Measurements from ENCODE around the gene ADAM8.

ADAM8 gene

GRCh38 chr10:133309100-133309719, 32.5 kb upstream of the ADAM8 start:
- DNase-seq (ENCODE audit: low spot score) (peak; percentile 91), FAIRE-seq (no peak)

- peak; percentile 81 for FAIRE-seq
These were observed 31.9 kb upstream of the ADAM8 start, which contains the start of the genes TUBGCP2 and ZNF511 for GRCh38 chr10:133308421-133309099. Gene TUBGCP2 (minus strand): TSS chr10:133308872. CDS start chr10:133302941, 5,931 bp downstream. Gene ZNF511 (plus strand): TSS chr10:133308914. CDS start chr10:133308944, 30 bp downstream.

GRCh38 chr10:133307776-133308420, 31.2 kb upstream of the ADAM8 start:
- DNase-seq (ENCODE audit: low spot score), result peak; percentile 53
- no peak for FAIRE-seq

More at GRCh38 chr10:133308421-133309099, 31.9 kb upstream of the ADAM8 start, which contains the start of the genes TUBGCP2 and ZNF511:
- peak; percentile 87 for DNase-seq (ENCODE audit: low spot score)

- FAIRE-seq (no peak), DNase-seq (ENCODE audit: low spot score) (no peak)
These were observed 30.3 kb upstream of the ADAM8 start for GRCh38 chr10:133306941-133307379.

GRCh38 chr10:133306097-133306476, 29.4 kb upstream of the ADAM8 start:
- no peak for FAIRE-seq
- no peak for DNase-seq (ENCODE audit: low spot score)

- no peak for DNase-seq (ENCODE audit: low spot score)
- FAIRE-seq, result no peak
These were observed 26.5 kb upstream of the ADAM8 start for GRCh38 chr10:133303206-133303605.

- DNase-seq (ENCODE audit: low spot score) (no peak), FAIRE-seq (no peak)
These were observed 25.6 kb upstream of the ADAM8 start for GRCh38 chr10:133302230-133302629.

GRCh38 chr10:133299738-133300137, 23.1 kb upstream of the ADAM8 start:
- DNase-seq (ENCODE audit: low spot score) (no peak), FAIRE-seq (no peak)

GRCh38 chr10:133299224-133299623, 22.6 kb upstream of the ADAM8 start:
- no peak for DNase-seq (ENCODE audit: low spot score)
- FAIRE-seq, result no peak

GRCh38 chr10:133298466-133298865, 21.8 kb upstream of the ADAM8 start:
- DNase-seq (ENCODE audit: low spot score) (no peak), FAIRE-seq (no peak)

- FAIRE-seq (no peak), DNase-seq (ENCODE audit: low spot score) (no peak)
These were observed 20.8 kb upstream of the ADAM8 start for GRCh38 chr10:133297504-133297903.

- FAIRE-seq (no peak), DNase-seq (ENCODE audit: low spot score) (no peak)
These were observed 19.0 kb upstream of the ADAM8 start for GRCh38 chr10:133295426-133296320.

- no peak for DNase-seq (ENCODE audit: low spot score)
- no peak for FAIRE-seq
These were observed 17.5 kb upstream of the ADAM8 start for GRCh38 chr10:133294189-133294588.

- no peak for FAIRE-seq
- DNase-seq (ENCODE audit: low spot score), result no peak
These were observed 17.1 kb upstream of the ADAM8 start for GRCh38 chr10:133293810-133294119.

GRCh38 chr10:133292919-133293809, 16.5 kb upstream of the ADAM8 start:
- DNase-seq (ENCODE audit: low spot score) (peak; percentile 26), FAIRE-seq (no peak)

GRCh38 chr10:133289761-133290160, 13.1 kb upstream of the ADAM8 start:
- FAIRE-seq, result no peak
- no peak for DNase-seq (ENCODE audit: low spot score)

- FAIRE-seq (no peak), DNase-seq (ENCODE audit: low spot score) (no peak)
These were observed 11.3 kb upstream of the ADAM8 start for GRCh38 chr10:133287832-133288500.

GRCh38 chr10:133286366-133286765, 9.7 kb upstream of the ADAM8 start:
- DNase-seq (ENCODE audit: low spot score) (no peak), FAIRE-seq (no peak)

GRCh38 chr10:133285217-133285616, 8.5 kb upstream of the ADAM8 start:
- DNase-seq (ENCODE audit: low spot score), result no peak
- no peak for FAIRE-seq

- no peak for FAIRE-seq
- no peak for DNase-seq (ENCODE audit: low spot score)
These were observed 7.3 kb upstream of the ADAM8 start for GRCh38 chr10:133283931-133284330.
